Activated CD4-positive, alpha-beta T cell treated with anti-CD3 and anti-CD28 coated beads for 4 hours (primary cell): ENCODE data around the gene CACNA1A.
"Not testable (repeated sequence)": the region's sequence is repeated elsewhere in the genome, so short reads cannot be mapped to it uniquely, and the experiment has no call there.

ENCODE experiments used
- DNase-seq, 2 donors: peaks; one replicate each; pipeline ENCODE4 v3.0.0-alpha.2; 2020

CACNA1A gene

GRCh38 chr19:13506471-13506820 is at the start of gene CACNA1A:
TSS of gene CACNA1A (minus strand) at chr19:13506479. CDS start at chr19:13506224, 255 bp downstream.
- DNase-seq: no peak

- DNase-seq: no peak
Observed at GRCh38 chr19:13554506-13555240, 48.4 kb upstream of the CACNA1A start.

GRCh38 chr19:13553880-13554400 is 47.7 kb upstream of the CACNA1A start:
- DNase-seq: no peak

GRCh38 chr19:13548131-13548530 is 41.9 kb upstream of the CACNA1A start:
- DNase-seq: no peak

- no peak for DNase-seq
Observed at GRCh38 chr19:13547102-13547501, 40.8 kb upstream of the CACNA1A start.

GRCh38 chr19:13544423-13544822 is 38.1 kb upstream of the CACNA1A start:
- no peak for DNase-seq

GRCh38 chr19:13541554-13541953 is 35.3 kb upstream of the CACNA1A start:
- DNase-seq: no peak

GRCh38 chr19:13539332-13539731 is 33.1 kb upstream of the CACNA1A start:
- no peak for DNase-seq

GRCh38 chr19:13538601-13539253 is 32.4 kb upstream of the CACNA1A start:
- DNase-seq: no peak

- DNase-seq: no peak
Observed at GRCh38 chr19:13537454-13537853, 31.2 kb upstream of the CACNA1A start.

- DNase-seq: no peak
Observed at GRCh38 chr19:13530720-13531119, 24.4 kb upstream of the CACNA1A start.

- DNase-seq: not testable (repeated sequence)
Observed at GRCh38 chr19:13529721-13530120, 23.4 kb upstream of the CACNA1A start.

- DNase-seq: no peak
Observed at GRCh38 chr19:13526552-13526951, 20.3 kb upstream of the CACNA1A start.

GRCh38 chr19:13521066-13521465 is 14.8 kb upstream of the CACNA1A start:
- no peak for DNase-seq

- no peak for DNase-seq
Observed at GRCh38 chr19:13511947-13512346, 5.7 kb upstream of the CACNA1A start.

- DNase-seq: no peak
Observed at GRCh38 chr19:13507053-13507611, 853 bp upstream of the CACNA1A start.

- DNase-seq: no peak
Observed at GRCh38 chr19:13505761-13506470, 363 bp downstream of the CACNA1A start.

- no peak for DNase-seq
Observed at GRCh38 chr19:13505164-13505695, 1.0 kb downstream of the CACNA1A start.

- DNase-seq: no peak
Observed at GRCh38 chr19:13503570-13504235, 2.6 kb downstream of the CACNA1A start.

- DNase-seq: no peak
Observed at GRCh38 chr19:13502231-13502630, 4.0 kb downstream of the CACNA1A start.

GRCh38 chr19:13499692-13500091 is 6.6 kb downstream of the CACNA1A start:
- no peak for DNase-seq

GRCh38 chr19:13493516-13494310 is 12.6 kb downstream of the CACNA1A start:
- no peak for DNase-seq
